Measurements from ENCODE around the gene SND1. TPM values are rescaled to one million over a fixed set of nuclear protein-coding genes. Genes with fewer than 3 reads are reported as not detected.
A peak's percentile ranks its signal among the peaks of the same experiment; 100 is the strongest.

Gene SND1
- total RNA-seq, 1 donor from 2014 or later = 165 TPM

DNA sequence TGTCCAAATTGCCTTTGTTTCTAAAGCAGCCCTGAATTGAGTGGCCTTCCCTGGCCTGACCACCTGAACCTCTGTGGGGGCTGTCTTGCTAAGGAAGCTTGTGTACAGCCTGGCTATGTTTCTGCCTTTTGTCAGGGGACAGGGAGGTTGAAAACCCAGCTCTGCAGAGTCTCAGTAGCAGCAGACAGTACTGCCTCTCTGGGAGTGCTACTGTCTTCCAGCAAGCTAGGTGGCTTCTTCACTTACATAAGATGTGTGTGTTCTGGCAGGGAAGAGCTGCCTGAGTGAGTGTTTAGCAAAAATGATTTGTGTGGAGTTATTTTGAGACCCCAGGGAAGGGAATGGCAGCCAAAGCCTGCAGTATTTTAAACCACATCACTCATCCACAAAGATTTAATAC is 321.8 kb downstream of the SND1 start:
- no peak for DNase-seq
- peaks cover 47% of the 10 kb centered on the region for H3K4me1 Mint-ChIP-seq (ENCODE audit: low read depth, unreplicated experiment)
- H3K27me3 Mint-ChIP-seq (ENCODE audit: unreplicated experiment) = peaks cover 16% of the 10 kb centered on the region
- peaks cover 14% of the 10 kb centered on the region for H3K36me3 Mint-ChIP-seq (ENCODE audit: unreplicated experiment)
- H3K9me3 Mint-ChIP-seq (ENCODE audit: unreplicated experiment) = peaks cover 16% of the 10 kb centered on the region
- peak overlapping the region; percentile 97 for H3K27ac Mint-ChIP-seq (ENCODE audit: unreplicated experiment)
- TF ChIP-seq, protein P1, sequence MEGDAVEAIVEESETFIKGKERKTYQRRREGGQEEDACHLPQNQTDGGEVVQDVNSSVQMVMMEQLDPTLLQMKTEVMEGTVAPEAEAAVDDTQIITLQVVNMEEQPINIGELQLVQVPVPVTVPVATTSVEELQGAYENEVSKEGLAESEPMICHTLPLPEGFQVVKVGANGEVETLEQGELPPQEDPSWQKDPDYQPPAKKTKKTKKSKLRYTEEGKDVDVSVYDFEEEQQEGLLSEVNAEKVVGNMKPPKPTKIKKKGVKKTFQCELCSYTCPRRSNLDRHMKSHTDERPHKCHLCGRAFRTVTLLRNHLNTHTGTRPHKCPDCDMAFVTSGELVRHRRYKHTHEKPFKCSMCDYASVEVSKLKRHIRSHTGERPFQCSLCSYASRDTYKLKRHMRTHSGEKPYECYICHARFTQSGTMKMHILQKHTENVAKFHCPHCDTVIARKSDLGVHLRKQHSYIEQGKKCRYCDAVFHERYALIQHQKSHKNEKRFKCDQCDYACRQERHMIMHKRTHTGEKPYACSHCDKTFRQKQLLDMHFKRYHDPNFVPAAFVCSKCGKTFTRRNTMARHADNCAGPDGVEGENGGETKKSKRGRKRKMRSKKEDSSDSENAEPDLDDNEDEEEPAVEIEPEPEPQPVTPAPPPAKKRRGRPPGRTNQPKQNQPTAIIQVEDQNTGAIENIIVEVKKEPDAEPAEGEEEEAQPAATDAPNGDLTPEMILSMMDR (IDR thresholded peaks at IDR 0.05; ENCODE audit: partially characterized antibody, unreplicated experiment) = no peak
- peak overlapping the region; percentile 76 for H3K4me3 Mint-ChIP-seq (ENCODE audit: unreplicated experiment)

DNA sequence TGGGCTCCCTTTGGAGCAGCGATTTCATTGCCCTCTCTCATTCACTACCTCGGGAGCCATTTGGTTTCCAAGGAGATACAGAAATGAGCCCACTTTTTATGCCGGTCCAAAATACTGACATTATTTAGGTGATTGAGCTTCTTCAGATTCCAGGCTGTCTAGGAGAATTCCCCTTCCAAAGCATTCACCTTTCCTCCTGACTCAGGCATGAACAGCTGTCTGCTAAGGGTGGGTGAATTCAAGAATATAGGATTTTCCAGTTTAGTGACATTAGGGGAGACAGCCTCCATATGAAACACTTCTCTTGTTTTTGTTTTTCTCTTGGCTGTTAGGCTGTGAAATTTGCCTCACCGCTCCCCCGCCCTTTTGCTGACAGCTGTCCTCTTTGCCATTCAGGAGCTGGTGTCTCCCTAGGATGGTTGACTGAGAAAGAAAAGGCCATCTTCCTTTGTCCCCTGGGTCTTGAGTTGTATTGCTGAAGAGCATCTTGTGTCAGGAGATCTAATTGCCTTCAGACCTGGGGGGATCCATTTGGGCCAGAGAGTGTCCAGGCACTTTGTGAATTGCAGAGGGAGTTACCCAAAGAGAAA is 322.5 kb downstream of the SND1 start:
- H3K4me3 Mint-ChIP-seq (ENCODE audit: unreplicated experiment) = peak overlapping the region; percentile 70
- peaks cover 47% of the 10 kb centered on the region for H3K4me1 Mint-ChIP-seq (ENCODE audit: low read depth, unreplicated experiment)
- DNase-seq = peak; percentile 53
- peaks cover 18% of the 10 kb centered on the region for H3K27me3 Mint-ChIP-seq (ENCODE audit: unreplicated experiment)
- TF ChIP-seq, protein P1 (IDR thresholded peaks at IDR 0.05; ENCODE audit: partially characterized antibody, unreplicated experiment) = no peak
- peaks cover 21% of the 10 kb centered on the region for H3K9me3 Mint-ChIP-seq (ENCODE audit: unreplicated experiment)
- H3K27ac Mint-ChIP-seq (ENCODE audit: unreplicated experiment) = peak overlapping the region; percentile 97
- H3K36me3 Mint-ChIP-seq (ENCODE audit: unreplicated experiment) = peaks cover 21% of the 10 kb centered on the region

DNA sequence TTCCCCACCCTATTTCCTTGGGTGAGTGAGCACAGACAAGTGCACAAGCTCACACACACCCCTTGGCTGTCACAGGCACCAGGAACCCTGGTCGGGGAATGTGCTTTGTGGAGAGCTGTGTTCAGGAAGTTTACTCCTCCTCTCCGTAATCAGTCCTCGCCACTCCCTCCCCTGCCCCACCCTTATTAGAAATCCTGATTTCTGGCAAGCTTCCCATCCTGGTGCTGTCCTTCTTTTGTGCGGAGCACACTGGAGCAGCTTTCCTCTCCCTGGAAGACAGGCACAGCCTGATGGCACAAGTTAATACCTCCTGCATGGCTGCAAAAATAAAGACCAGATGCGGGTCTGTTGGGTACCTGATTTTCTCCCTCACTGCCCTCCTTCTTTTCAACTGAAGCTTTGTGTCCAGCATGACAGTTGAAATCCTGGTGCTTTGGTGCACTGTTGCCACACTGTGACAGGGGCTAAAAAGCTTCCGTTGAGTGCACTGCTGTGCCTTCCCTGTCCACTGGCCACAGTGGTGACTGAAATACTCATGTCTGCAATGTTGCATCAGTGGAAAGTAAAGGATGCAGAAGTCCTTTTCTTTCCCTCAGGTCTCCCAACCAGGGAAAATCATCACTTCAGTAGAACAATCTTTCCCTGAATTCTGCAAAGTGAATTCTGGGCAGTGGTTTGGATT is 324.2 kb downstream of the SND1 start:
- peaks cover 18% of the 10 kb centered on the region for H3K27me3 Mint-ChIP-seq (ENCODE audit: unreplicated experiment)
- H3K4me1 Mint-ChIP-seq (ENCODE audit: low read depth, unreplicated experiment) = peaks cover 47% of the 10 kb centered on the region
- peak overlapping the region; percentile 45 for H3K4me3 Mint-ChIP-seq (ENCODE audit: unreplicated experiment)
- DNase-seq = no peak
- H3K27ac Mint-ChIP-seq (ENCODE audit: unreplicated experiment) = peak overlapping the region; percentile 97
- peaks cover 21% of the 10 kb centered on the region for H3K9me3 Mint-ChIP-seq (ENCODE audit: unreplicated experiment)
- TF ChIP-seq, protein P1 (IDR thresholded peaks at IDR 0.05; ENCODE audit: partially characterized antibody, unreplicated experiment) = no peak
- H3K36me3 Mint-ChIP-seq (ENCODE audit: unreplicated experiment) = peaks cover 21% of the 10 kb centered on the region

DNA sequence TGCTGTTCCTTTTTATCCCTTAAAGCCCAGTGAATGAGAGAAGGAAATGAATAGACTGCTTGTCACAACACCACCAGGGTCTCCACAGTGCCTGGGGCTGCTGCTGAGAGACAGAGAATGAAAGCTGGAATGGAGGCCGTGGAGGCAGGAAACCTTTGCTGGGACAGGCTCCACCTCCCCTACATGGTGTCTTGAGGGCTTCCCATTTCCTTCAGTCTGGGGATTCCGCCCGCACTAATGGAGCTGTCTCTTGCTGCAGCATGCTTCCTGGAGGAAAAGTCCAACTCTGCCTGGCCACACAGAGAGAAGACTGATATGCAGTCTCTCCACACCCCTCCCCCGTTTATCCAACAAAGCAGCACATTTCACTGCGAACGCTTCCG is 324.7 kb downstream of the SND1 start:
- Mint-ChIP-seq H3K9me3 (ENCODE audit: unreplicated experiment) (peaks cover 21% of the 10 kb centered on the region), H3K4me3 (ENCODE audit: unreplicated experiment) (peak overlapping the region; percentile 16), H3K27me3 (ENCODE audit: unreplicated experiment) (peaks cover 18% of the 10 kb centered on the region), H3K27ac (ENCODE audit: unreplicated experiment) (peak overlapping the region; percentile 97), H3K4me1 (ENCODE audit: low read depth, unreplicated experiment) (peaks cover 47% of the 10 kb centered on the region), H3K36me3 (ENCODE audit: unreplicated experiment) (peaks cover 21% of the 10 kb centered on the region)
- DNase-seq = no peak
- TF ChIP-seq, protein P1 (IDR thresholded peaks at IDR 0.05; ENCODE audit: partially characterized antibody, unreplicated experiment) = no peak

DNA sequence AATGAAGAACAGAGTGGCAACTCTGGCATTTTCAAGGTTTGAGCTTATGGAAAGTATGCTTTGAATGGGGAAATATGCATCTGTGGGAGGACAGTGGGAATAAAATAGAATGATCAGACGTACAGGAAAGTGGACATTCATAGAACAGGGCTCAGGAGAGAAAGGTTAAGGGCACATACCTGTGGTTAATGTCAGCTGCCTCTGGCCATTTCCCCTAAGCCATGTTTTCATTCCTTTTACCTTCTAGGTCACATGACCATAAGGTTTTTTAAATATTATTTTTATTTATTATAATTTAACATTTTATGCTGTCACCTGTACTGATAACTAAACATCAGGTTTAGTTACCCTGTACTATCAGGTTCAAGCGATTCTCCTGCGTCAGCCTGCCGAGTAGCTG is 326.4 kb downstream of the SND1 start:
- no peak for DNase-seq
- Mint-ChIP-seq H3K27me3 (ENCODE audit: unreplicated experiment) (peaks cover 13% of the 10 kb centered on the region), H3K4me3 (ENCODE audit: unreplicated experiment) (no peak overlapping the region), H3K9me3 (ENCODE audit: unreplicated experiment) (peaks cover 18% of the 10 kb centered on the region), H3K27ac (ENCODE audit: unreplicated experiment) (no peak overlapping the region), H3K4me1 (ENCODE audit: low read depth, unreplicated experiment) (peaks cover 39% of the 10 kb centered on the region), H3K36me3 (ENCODE audit: unreplicated experiment) (peaks cover 21% of the 10 kb centered on the region)
- TF ChIP-seq, protein P1 (IDR thresholded peaks at IDR 0.05; ENCODE audit: partially characterized antibody, unreplicated experiment) = no peak
